Measurements from ENCODE around the gene TASP1. TPM values are rescaled to one million over a fixed set of nuclear protein-coding genes. Genes with fewer than 3 reads are reported as not detected.

The TASP1 gene
- total and polyA plus RNA-seq, 4 donors: 2.5 to 10.0 (median 4.7) TPM

GRCh38 chr20:13478366-13478765 is 160.4 kb downstream of the TASP1 start (continued):
- TF ChIP-seq FOXA2 (IDR thresholded peaks at IDR 0.05) (no peak), TAF1 (conservative IDR thresholded peaks at IDR 0.05) (no peak), SP1 (IDR thresholded peaks at IDR 0.05) (no peak), FOXA1 (IDR thresholded peaks at IDR 0.05) (no peak), HNF4A (conservative IDR thresholded peaks at IDR 0.05) (no peak)
- TF ChIP-seq, protein P1, sequence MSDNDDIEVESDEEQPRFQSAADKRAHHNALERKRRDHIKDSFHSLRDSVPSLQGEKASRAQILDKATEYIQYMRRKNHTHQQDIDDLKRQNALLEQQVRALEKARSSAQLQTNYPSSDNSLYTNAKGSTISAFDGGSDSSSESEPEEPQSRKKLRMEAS (IDR thresholded peaks at IDR 0.05): no peak
- TF ChIP-seq, protein P2, sequence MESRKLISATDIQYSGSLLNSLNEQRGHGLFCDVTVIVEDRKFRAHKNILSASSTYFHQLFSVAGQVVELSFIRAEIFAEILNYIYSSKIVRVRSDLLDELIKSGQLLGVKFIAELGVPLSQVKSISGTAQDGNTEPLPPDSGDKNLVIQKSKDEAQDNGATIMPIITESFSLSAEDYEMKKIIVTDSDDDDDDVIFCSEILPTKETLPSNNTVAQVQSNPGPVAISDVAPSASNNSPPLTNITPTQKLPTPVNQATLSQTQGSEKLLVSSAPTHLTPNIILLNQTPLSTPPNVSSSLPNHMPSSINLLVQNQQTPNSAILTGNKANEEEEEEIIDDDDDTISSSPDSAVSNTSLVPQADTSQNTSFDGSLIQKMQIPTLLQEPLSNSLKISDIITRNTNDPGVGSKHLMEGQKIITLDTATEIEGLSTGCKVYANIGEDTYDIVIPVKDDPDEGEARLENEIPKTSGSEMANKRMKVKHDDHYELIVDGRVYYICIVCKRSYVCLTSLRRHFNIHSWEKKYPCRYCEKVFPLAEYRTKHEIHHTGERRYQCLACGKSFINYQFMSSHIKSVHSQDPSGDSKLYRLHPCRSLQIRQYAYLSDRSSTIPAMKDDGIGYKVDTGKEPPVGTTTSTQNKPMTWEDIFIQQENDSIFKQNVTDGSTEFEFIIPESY (IDR thresholded peaks at IDR 0.05): no peak

DNA sequence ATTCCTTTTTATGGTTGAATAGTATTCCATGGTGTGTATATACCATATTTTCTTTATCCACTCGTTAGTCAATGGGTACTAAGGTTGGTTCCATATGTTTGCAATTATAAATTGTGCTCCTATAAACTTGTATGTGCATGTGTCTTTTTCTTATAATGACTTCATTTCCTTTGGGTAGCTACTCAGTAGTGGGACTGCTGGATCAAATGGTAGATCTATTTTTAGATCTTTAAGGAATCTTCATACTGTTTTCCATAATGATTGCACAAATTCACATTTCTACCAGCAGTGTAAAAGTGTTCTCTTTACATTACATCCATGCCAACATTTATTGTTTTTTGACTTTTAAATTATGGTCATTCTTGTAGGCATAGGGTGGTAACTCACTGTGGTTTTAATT is 164.3 kb downstream of the TASP1 start:
- no peak for DNase-seq (ENCODE audit: low spot score)
- 92% methylated on average over 1 of the region's 1 CpG for WGBS

More for the DNA sequence above, 164.3 kb downstream of the TASP1 start:
- Histone ChIP-seq H3K9me3 (ENCODE audit: control insufficient read depth in 4 of 4, low read length in 3 of 4) (peaks cover 0 to 2% (median 0%) of the 10 kb centered on the region in 4 donors), H3K4me1 (ENCODE audit: control insufficient read depth in 4 of 4, insufficient read depth in 4 of 4, low read length in 3 of 4) (no peaks in the 10 kb centered on the region), H3K27ac (ENCODE audit: low read depth in 1 of 2, low read length in 2 of 2) (no peak overlapping the region), H3K27me3 (ENCODE audit: control insufficient read depth in 4 of 4, insufficient read depth in 4 of 4, low read length in 3 of 4) (no peaks in the 10 kb centered on the region), H3K36me3 (ENCODE audit: control insufficient read depth in 4 of 4, insufficient read depth in 3 of 4, low read depth in 1 of 4, low read length in 3 of 4) (no peaks in the 10 kb centered on the region), H3K9ac (ENCODE audit: low read depth in 1 of 2, low read length in 2 of 2) (no peak overlapping the region), H3K4me3 (ENCODE audit: low read depth in 1 of 3, low read length in 3 of 3) (no peak overlapping the region)
- TF ChIP-seq EGR1 (IDR thresholded peaks at IDR 0.05; ENCODE audit: low read depth in 2 of 2) (no peak), HNF4A (conservative IDR thresholded peaks at IDR 0.05) (no peak), GABPA (IDR thresholded peaks at IDR 0.05 in 1 of 2, conservative IDR thresholded peaks at IDR 0.05 in 1 of 2) (no peak), RXRA (IDR thresholded peaks at IDR 0.05) (no peak), REST (IDR thresholded peaks at IDR 0.05) (no peak), FOXA2 (IDR thresholded peaks at IDR 0.05) (no peak), YY1 (IDR thresholded peaks at IDR 0.05) (no peak), NR2F2 (IDR thresholded peaks at IDR 0.05) (no peak), RAD21 (IDR thresholded peaks at IDR 0.05) (no peak), FOXA1 (IDR thresholded peaks at IDR 0.05) (no peak), HNF4G (IDR thresholded peaks at IDR 0.05) (no peak)
- TF ChIP-seq, protein P2 (IDR thresholded peaks at IDR 0.05): no peak
- TF ChIP-seq, protein P1 (IDR thresholded peaks at IDR 0.05): no peak
- TF ChIP-seq, protein P3, sequence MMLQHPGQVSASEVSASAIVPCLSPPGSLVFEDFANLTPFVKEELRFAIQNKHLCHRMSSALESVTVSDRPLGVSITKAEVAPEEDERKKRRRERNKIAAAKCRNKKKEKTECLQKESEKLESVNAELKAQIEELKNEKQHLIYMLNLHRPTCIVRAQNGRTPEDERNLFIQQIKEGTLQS (IDR thresholded peaks at IDR 0.05): no peak
